Cerebellar cortex (tissue), 1 donor: ENCODE measurements around the gene ZBTB44.

ENCODE experiments used
- DNase-seq: peaks from one replicate; pipeline ENCODE4 v3.0.0-alpha.2; 2015; ENCODE audit warnings: low spot score

The ZBTB44 gene

DNA sequence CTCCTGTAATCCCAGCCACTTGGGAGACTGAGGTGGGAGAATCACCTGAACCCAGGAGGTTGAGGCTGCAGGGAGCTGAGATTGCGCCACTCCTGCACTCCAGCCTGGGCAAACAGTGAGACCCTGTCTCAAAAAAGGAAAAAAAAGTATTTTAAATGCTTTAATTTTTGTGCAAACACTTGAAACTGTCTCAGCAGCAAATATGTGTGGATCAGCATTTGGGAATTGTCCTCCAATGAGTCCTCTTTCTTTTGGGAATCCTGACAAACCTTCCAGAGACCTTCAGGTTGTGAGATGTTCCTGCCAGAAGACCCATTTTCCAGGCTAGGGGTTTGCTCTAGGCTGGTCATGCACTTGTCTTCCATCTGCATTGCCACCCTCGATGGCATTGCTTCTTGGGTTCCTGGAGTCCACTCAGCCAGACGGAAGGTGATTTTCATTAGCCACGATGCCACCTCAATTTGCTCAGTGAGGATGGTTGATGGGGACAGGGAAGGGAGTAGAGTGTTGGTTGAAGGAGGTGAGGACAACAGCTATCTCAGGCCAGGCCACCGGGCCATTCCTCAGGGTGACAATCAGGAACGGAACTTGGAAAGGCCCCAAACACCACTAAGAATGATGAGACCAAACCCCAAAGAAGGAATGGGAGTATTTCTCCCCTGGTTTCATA lies 99.7 kb downstream of the ZBTB44 start:
- DNase-seq = no peak

DNA sequence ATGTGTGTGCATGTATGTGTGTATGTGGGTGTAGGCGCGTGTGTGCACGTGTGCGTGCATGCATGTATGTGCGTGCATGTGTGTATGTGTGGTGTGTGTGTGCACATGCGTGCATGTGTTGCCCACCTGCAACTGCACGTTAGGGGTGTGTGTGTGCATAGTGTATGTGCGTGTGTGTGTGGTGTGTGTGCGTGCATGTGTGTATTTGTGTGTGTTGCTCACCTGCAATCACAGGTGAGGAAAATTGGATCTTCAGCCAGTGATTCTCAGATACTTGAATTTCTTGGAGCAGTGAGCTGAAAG lies 100.8 kb downstream of the ZBTB44 start:
- no peak for DNase-seq

DNA sequence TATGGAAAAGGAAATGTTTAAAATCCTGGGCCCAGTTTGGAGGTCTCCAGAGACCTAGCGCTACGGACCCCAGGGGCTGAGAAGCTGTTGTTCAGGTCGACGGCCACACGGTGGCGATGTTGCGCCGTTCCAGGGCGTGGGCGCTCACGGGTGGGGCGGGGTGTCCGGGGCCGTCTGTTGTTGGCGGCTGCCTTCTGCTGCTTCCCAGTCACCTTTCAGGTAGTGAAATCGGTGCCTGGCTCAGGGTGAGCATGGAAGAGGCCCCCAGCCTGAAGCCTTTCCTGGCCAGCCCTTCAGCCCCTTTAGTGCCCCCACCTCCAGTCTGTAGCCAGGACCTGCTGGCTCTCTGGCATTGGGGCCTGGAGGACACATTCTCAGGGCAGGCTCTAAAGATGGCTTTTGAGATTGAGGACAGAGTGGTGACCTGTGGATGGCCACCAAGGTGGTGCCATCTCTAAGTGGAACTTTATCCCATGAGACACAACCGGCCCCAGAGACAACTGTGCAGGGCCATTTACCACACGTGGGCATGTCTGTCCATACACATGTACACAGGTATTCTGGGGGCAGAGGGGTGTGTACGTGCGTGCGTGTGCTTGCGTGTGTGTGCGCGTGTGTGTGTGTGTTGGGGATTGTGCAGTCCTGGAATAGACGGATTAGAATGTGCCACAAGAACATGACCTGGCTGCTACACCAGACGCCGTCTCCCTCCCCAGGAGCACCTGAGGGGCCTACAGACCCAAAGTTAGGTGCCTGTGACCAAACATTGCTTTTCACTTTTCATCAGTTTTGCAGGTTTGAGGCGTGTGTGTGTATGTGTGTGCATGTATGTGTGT lies 101.4 kb downstream of the ZBTB44 start:
- peak; percentile 69 for DNase-seq

DNA sequence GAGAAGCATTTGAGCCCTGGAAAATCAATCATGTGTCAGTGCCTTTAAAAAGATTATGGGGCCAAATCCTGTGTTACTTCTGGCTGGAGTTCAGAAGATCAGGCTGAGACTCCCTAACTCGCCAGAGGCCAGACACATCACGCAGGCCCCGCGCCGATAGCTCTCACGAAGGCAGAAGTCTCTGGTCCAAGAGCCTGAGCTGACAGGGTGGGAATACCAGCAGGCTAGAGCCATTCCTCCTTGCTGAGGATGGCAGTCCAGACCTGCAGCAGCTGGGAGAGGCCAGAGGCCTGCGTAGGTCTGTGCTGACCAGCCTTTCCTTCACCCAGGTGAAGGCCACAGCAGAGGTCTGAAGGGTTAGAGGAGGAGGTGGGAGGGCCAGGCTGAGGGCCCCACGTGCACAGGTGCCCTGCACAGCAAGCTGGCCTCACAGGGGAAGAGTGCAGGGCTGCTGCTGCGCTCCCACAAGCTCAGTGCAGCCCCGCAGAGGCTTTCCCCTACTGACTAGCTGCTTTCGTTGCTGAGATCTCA lies 102.2 kb downstream of the ZBTB44 start:
- no peak for DNase-seq

DNA sequence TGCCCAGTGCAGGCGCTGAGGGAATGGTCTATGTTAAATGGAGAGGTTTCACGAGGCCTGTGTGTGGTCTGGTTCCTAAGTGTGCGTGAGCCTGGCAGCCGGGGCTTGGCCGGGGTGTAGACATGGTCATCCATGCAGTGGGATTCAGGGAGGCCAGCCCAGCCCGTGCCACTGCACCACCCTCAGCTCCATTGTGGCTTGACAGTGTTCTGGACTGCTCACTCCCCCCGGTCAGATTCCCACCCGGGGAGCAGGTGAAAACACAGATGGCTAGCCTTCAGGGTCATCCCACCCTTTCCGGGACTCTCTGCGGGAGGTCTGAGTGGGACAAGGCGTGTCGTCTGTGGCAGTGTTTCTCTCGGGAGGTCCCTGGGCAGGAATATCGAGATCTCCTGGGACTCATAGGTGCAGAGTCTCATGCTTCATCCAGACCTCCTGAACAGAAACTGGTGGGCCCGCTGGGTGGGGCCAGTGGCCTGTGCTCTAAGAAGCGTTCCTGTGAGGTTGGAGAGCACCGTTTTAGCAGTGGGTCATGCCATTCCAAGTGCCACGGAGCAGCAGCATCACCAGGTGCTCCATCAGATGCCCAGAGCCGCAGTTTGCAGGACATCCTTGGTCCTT lies 102.8 kb downstream of the ZBTB44 start:
- no peak for DNase-seq

DNA sequence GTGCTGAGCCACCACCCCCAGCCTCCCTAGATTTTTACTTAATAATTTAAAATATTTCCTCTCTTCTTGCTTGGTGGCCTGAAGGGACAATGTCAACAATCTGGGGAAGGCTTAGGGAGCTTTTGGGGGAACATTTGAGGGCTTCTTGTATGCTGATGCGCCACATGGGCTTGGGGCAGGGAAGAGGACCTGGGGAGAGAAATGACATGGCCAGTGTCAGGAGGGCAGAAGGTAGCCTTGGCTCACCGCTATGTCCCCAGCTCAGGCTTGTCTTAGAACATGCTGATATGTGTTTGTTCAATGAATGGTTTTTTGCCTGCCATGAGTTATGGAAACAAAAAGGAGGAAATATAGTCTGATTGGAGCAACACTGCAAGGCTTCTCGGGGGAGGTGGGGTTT lies 103.6 kb downstream of the ZBTB44 start:
- no peak for DNase-seq

DNA sequence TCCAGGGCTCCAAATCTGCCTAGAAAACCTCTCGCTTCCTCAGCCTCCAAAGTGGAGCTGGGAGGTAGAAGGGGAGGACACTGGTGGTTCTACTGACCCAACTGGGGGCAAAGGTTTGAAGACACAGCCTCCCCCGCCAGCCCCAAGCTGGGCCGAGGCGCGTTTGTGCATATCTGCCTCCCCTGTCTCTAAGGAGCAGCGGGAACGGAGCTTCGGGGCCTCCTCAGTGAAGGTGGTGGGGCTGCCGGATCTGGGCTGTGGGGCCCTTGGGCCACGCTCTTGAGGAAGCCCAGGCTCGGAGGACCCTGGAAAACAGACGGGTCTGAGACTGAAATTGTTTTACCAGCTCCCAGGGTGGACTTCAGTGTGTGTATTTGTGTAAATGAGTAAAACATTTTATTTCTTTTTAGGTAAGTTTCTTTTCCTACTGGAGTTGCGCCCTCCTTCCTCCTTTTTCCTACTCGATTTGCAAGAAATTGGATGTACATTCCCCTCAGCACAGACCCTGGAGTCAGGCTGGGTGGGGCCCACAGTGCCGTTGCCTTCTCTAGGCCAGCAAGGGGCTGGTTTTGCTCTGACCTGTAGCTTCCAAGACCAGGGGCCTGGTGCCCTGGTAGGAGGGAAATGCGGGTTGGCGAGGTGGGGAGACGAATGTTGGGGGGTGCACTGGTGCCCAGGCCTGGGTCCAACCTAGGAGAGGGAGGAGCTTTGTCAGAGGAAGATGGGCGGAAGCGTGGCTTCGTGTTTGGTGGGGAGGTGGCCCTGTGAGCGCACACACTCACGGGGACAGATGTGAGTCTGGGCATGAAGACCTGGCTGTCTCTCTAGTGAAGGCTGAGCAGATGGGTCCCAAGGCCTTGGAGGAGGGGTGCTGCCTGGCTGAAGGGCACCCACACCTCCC lies 104.5 kb downstream of the ZBTB44 start:
- no peak for DNase-seq

DNA sequence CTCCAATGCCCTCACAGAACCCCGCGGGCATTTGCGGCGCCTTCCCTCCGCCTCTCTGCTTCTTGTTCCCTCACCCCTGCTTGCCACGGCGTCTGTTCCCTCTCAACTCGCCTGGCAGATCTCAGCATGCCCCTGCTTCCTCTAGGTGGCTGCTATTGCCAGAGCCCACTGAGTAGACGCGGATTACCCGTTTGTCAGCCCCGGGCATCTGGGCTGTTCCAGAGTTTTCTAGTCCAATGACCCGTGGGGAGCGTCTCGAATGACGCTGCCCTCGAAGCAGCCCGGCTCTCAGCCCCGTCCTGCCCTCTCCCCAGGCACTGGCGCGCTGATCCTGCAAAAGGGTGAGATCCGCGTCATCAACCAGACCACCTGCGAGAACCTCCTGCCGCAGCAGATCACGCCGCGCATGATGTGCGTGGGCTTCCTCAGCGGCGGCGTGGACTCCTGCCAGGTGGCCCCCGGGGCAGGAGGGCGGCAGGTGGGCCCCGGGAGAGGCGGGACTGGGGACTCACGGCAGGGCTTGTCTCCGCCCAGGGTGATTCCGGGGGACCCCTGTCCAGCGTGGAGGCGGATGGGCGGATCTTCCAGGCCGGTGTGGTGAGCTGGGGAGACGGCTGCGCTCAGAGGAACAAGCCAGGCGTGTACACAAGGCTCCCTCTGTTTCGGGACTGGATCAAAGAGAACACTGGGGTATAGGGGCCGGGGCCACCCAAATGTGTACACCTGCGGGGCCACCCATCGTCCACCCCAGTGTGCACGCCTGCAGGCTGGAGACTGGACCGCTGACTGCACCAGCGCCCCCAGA lies 105.4 kb downstream of the ZBTB44 start:
- DNase-seq = peak; percentile 64

DNA sequence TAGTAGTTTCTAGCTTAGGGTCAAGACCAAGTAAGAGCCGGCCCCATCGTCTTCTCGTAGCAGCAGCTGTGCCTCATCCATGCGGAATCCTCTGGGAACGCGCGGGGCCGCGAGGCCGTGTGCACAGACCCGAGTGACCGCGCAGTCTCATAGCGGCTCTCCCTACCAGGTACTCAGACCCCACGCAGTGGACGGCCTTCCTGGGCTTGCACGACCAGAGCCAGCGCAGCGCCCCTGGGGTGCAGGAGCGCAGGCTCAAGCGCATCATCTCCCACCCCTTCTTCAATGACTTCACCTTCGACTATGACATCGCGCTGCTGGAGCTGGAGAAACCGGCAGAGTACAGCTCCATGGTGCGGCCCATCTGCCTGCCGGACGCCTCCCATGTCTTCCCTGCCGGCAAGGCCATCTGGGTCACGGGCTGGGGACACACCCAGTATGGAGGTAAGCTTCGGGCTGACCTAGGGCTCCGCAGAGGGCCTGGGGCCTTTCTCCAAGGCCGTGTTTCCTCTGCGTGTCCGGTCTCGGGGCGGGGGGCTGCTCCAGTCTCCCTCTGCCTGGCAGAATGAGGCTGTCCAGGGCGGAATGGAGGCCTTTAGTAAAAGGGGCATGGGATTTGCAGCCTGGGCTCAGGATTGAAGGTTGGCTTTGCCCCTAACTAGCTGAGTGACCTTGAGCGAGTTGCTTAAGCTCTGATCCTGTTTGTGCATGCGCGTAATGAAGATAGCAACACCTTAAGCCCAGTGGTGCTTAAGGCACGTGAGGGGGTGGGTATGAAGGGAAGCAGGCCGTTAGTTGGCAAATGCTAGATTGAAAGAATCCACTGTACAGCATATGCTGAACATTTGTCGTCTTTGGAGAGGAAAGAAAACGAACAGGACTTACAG lies 106.2 kb downstream of the ZBTB44 start:
- DNase-seq = no peak

DNA sequence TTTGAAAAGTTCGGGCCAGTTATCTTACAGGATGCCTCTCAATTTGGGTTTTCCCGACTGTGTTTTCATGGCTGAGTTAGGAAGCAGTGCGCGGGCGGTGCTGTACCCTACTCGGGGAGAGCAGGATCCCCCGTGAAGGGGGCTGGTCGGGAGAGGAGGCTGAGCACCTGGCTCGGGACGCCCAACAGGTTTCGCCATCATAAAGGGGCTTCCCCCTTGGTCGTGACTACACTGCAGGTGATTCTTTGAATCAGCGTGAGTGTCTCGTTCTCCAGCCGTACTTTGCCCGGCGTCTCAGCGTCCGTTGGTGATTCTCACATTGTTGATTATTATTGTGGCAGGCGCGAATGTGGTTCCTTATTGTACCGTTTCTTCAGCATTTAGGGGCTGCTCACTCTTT lies 108.6 kb downstream of the ZBTB44 start:
- DNase-seq = no peak

DNA sequence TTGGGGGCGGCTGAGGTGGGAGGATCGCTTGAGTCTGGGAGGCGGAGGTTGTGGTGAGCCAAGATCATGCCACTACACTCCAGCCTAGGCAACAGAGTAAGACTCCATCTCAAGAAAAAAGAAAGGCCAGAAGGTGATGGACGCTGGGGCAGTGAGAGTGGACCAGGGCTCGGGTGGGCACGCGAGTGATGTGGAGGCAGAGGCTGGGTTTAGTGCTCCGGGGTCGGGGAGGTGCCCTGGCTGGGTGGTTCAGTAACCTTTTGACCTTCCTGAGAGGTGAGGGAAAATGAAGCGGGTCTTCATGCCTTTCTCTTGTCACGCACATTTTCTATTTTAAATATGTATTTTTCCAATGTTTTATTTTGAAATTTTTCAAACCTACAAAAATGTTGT lies 110.0 kb downstream of the ZBTB44 start:
- DNase-seq = no peak

DNA sequence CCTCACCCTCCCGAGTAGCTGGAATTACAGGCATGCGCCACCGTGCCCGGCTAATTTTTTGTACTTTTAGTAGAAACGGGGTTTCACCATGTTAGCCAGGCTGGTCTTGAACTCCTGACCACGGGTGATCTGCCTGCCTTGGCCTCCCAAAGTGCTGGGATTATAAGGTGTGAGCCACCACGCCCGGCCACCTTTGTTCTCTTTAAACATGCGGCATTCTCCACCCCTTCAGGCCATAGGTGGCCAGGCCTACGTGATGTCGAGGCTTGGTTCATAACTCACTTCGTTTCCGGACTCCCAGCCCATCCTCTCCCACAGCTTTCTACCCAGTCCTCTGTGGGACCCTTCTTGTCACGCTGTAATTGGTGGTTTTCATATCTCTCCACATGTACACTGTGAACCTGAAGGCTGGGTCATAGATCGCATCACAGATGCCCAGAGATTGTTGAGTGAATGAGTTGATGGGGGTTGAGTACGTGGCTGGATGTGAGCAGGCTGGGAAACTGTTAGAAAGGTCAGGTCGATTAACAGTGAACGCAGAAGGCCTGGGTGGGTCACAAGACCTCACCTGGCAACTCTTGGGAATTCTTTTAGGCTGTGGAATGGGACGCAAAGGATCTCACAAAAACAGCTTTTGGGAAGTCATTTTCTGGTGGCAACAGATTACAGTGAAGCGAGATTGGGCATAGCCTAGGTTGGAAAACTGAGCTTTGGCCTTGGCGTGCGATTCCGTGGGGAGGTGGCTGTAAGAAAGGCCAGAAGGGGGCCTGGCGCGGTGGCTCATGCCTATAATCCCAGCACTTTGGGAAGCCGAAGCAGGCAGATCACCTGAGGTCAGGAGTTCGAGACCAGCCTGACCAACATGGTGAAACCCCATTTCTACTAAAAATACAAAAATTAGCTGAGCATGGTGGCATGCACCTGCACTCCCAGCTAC lies 110.7 kb downstream of the ZBTB44 start:
- DNase-seq = no peak

DNA sequence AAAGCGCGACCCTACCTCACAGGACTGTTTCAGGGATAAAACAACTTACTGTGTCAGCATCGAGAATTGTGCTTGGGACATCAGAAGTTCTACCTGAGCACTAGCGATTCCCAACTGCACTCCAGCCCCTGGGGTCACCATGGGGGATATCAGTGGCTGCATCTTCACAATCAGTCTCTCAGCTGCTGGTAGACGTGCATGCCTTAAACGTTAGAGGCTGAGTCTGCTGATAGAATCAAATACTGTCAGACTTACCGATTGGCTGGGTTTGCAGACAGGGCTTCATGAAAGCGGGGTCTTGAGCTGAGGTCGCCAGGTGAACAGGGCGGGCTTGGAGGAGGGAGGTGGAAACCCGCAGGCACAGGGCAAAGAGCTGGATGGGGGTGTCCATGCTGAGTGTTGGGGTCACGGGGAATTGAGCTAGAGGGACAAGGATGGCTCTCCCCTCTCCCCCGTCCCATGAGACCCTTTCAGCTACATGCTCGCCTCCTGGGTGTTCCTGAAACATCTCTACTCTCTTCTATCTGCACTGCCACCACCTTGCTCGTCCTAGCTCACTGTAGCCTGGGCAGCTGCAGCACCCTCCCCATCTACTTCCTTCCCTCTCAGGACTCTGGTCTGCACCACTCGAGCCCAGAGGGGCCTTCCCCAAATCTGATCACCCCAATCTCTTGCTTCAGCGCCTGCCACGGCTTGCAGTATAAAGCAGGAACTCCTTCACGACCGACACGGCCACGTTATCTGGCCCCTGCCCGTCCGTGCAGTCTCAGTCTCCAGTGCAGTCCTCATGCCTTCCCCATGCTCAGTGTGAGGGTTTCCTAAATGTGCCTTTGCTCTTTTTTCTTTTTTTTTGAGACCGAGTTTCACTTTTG lies 111.7 kb downstream of the ZBTB44 start:
- DNase-seq = no peak

DNA sequence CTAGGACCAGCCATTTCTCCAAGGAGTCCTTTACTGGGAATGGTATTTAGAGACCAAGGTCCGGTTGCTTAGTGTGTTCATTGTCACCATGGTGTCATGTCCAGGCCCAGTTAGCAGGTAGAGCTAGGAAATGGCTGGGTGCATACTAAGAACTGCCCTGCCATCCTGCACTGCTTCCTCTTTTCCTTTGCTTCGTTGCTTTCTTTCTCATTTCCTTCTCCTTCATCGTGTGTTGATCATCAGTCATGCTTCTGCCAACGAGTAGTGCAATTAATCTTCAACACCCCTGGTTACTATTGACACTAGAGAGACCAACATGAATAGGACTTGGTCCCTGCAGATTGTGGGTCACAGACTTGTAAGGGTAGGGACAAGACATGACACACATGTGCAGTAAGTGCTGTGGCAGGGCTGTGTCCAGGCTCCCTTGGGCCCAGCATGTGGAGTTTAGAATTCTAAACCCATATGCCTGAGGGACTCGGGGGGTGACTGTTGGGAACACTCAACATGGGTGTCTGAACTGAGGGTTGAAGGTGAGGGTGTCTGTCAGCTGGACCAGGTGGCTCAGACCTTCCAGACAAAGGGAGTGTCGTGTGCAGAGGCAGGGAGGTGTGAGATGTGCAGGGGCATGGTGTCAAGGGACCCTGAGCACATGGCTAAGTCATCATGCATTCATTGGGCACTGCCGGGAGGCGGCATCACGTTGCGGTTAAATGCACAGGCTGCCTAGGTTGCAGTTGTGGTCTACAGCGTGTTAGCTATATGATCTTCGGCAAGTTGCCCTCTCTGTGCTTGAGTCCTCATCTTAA lies 112.5 kb downstream of the ZBTB44 start:
- no peak for DNase-seq

DNA sequence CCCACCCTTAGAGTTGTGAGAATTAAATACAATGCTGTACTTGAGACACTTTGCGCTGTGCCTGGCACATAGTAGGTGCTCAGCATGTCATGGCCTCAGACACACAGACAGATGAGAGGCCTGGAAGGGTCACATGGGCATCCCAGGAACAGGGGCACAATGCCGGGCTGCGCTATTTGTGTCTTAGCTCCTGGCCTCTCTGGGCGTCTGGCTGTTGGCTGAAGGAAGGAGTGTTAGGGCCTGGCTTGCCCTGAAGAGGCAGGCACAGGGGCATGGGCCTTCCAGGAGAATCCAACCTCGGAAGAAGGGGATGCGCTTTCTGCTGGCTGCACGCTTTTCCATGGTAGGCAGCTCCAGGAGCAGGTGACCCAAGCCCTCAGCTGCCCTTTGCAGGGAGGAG lies 113.7 kb downstream of the ZBTB44 start:
- DNase-seq = no peak

DNA sequence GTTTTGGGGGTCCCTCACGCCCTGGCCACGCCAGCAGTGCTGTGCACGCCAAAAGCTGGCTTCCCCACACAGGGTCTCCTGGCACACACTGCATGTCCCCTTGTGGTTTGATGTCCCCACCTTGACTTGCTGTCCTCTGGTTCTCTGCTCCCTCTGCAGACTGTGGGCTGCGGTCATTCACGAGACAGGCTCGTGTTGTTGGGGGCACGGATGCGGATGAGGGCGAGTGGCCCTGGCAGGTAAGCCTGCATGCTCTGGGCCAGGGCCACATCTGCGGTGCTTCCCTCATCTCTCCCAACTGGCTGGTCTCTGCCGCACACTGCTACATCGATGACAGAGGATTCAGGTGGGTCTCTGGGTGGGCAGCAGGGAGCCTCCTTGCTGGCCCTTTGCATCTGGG lies 114.9 kb downstream of the ZBTB44 start:
- DNase-seq = no peak

DNA sequence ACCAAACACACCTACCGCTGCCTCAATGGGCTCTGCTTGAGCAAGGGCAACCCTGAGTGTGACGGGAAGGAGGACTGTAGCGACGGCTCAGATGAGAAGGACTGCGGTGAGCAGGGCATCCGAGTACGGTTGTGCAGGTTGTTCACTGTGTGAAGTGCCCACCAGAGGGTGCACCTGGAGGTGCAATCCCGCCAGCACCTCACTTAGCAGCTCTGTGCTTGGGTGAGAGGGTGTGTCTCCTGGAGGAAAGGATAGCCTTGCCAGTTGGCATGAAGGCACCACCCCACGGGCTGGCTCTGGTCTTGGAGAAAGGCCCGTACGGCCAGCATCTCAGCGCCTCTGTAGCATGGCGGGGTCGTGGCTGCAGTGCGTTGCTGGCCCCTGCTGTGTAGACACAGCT lies 115.8 kb downstream of the ZBTB44 start:
- DNase-seq = no peak
